ENCODE data around the gene AFAP1.

Gene AFAP1

DNA sequence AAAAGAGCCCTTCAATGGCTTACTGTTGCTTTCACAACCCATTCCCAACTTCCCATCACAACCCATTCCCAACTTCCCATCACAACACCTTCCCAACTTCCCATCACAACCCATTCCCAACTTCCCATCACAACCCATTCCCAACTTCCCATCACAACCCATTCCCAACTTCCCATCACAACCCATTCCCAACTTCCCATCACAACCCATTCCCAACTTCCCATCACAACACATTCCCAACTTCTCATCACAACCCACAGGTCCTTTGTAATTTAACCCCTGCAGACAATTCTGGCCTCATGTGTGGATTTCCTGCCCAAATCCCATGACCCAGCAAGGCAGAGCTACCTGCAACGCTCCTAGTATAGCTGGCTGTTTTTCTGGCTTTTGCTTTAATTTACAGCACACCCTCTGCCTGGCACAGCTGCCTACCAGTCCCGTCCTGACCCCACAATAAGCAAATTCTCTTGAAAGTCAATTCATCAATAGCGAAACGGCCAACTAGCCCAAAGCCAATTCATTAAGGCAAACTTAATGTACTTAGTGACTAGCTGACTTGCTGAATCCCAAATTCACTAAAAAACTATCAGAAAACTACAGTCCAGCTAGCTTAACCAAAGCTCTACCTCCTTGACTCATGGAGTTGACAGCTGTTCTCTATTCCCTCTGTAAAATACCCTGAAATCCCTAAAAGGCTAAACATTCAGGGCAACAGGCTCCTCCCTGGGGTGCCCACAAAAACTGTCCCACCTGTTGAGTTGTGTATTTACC, 75.6 kb downstream of the AFAP1 start:
- no peak for DNase-seq (ENCODE audit: low read depth)

DNA sequence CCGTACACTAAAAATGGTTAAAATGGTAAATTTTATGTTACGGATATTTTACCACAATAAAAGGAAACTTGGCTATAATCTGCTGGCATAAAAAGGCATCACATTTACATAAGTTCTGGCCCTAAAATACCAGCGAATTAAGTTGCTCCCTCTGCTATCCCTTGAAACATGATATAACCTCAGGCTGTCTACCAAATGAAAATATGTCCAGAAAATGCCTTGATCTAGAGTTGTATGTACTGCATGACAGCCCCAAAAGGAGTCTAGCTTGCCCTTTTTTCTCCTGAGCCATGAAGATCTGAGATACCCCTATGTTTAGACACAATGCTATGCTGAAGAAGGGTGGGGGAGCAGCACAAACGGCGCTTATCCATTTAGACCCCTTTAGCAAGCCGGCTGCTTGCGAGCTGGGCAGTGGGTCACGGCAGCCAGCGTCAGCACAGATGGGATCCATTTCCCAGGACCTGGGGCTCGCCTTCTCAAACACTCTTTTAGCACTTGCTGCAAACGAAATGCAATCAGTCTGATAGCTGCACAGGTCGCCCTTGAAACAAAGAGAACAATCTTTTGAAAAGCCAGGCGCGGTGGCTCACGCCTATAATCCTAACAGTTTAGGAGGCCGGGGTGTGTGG, 77.0 kb downstream of the AFAP1 start:
- no peak for DNase-seq (ENCODE audit: low read depth)

DNA sequence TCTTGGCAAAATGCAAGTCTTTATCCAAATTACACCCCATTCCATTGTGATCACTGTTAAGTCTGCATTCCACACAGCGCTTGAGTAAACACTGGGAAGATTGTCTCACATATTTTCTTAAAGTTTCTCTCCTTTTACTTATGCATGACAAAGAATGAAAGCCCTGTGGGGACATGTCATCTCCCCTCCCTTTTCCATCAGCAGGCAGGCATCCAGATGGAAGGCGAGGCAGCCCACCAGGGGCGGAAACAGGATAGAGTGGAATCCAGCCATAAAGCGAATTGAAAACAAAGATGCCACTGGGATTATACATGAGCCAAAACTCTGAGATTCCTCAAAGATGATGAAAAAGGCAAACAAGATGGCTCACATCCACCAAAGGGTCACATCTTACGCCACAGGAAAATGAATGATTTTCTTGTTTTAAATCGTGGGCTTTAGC, 78.2 kb downstream of the AFAP1 start:
- no peak for DNase-seq (ENCODE audit: low read depth)

DNA sequence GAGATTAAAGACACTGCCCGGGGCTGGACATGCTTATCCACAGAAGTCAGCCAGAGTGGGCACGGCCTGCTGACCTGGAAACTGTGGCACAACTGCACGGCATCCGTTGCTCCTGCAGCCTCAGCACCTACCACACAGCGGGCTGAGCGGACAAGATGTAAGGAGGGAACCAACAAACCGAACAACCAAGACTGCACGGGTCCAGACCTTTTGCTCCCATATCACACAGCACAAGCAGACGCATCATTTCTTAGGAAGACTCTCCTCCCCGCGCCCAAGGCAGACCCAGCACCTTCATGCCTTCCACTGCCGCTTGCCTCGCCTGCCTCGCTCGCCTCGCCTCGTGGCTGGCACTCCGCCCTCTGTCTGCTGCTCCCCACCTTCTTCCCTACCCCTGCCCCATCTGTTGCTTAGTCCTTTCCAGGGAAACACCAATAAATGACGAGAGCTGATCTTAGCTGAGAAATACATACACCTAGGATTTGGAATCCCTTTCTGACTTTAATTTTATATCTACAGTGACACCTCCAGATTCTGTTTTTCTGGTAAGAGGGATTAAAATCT, 79.0 kb downstream of the AFAP1 start:
- DNase-seq (ENCODE audit: low read depth): no peak

DNA sequence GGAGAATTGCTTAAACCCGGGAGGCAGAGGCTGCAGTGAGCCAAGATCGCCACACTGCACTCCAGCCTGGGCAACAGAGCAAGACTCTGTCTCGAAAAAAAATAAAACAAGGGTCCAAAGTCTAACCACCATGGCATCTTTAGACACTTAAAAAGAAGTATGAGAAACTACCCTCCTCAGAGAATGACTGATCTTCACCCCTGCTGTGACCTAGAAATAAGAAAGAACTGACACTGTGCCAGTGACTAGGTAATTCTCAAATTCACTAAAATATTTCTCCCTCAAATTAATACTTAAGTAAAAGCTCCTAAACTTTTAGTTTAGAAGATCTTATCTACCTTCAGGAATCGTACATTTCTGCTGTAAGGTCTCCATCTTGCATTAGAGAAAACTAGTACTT, 80.3 kb downstream of the AFAP1 start:
- DNase-seq (ENCODE audit: low read depth): no peak

DNA sequence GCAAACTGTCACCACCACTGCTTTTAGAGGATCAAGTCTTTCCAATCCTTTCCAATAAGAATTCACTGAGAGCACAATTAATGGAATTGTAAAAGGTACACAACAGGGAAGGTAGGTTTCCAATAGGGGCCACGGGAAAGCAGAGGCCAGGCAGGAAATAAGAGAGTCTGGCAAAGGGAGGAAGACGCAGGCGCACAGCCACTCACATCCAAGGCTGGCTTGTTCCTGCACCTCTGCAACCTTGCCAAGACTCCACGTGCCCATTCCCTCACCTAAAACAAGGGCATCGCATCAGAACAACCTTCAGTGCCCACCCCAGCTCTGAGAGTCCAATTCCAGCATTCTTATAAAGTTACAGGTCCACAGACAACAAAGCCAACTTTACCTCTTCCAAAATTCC, 81.2 kb downstream of the AFAP1 start:
- no peak for DNase-seq (ENCODE audit: low read depth)

DNA sequence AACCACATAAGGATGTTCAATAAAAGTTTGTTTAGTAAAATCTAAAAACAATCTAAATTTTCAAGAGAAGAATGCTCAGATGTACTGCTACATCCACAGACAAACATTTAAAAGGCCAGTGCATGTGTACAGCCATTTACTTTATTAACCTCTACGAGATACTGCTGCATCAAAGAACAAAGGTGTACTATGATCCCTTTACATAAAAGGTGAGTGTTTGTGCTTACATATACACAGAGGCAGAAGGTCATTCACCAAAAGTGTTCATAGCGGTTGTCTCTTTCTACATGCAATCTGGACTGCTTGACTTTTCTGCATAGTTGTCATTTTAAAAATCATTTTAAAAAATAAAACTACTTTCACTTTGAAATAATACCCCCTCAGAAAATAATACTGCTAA, 81.7 kb downstream of the AFAP1 start:
- no peak for DNase-seq (ENCODE audit: low read depth)

DNA sequence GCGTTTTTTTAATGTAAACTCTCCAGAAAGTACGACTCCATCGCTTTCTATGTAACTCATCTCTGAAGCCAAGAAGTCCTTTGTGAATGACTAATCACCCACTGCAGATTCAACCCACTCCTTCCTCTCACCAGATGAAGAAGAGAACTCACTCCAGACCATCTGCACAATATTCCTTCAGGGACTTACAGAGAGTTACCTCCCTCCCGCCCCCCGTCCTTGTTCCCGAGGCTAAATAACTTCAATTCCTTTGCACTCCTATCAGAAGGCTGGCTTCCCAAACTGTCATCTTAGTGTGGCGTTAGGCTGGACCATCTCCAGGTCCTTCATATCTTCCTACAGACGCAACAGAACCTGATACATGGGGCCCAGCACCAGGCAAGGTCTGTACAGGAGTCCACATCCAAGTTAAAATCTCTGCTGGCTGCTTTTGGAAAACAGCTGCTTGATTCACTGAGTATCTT, 82.4 kb downstream of the AFAP1 start:
- DNase-seq (ENCODE audit: low read depth): no peak

DNA sequence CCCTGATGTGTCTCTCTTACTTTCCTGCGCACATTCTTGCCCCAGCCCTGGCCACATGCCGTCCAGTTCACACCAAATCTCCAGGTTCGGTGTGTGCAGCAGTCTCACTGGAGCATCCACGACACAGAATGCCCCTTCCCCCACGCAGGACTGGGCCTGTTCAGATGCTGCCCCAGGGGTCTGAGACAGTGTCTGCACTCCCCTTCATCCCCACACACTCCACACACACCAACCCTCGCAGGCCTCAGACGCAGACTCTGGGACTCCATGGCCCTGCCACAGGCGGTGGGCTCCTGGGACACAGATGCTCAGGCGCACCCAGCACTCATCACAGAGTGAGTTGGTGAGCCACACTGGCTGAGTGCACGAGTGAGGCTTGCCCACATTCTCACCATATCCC, 83.9 kb downstream of the AFAP1 start:
- no peak for DNase-seq (ENCODE audit: low read depth)

DNA sequence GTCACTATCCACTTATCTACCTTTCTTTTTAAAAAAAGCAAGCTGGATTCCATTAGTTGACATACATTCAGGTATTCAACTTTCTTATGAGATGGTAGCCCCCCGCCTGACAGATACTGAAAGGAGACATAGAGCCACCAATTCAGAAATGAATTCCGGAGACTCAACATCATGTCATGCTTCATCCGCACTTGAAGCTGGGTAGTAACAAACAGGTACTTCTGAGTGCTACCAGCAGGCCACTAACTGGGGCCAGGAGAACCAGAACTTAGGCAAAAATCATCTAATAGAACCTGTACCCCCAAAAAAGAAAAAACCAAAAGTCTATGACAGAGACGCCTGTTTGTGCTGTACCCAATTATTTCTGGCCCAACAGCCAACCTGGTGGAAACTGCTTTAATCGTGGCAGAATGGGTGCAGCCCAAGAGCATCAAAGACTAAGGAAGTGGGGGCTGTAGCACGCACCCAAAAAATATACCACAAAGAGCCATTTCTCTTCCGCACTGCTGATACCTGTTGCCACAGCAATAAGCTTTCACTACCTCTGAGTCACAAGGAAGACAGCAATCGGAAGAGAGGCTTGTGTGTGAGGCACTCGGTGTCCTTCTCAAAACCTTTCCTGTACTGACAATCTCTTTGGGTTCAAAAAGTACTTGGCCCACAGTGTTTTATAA, 84.8 kb downstream of the AFAP1 start:
- peak; percentile 61 for DNase-seq (ENCODE audit: low read depth)

DNA sequence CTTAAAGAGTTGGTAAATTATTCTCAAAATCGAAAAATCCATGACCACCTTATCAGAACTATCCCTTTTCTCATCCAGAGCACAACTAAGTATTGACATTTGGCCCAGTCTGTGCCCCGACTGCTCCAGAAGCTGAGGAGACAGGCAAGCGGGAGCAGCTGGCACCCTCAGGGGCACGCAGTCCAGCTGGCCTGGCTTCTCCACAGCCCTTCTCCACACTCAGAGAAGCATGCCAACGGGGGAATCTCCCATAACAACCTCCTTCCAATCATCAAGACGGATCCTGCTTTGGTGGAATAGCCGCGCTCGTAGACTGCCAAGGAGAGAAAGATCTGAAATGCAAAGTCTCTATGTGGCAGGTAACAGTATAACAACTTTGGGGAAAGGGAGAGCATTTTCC, 85.4 kb downstream of the AFAP1 start:
- no peak for DNase-seq (ENCODE audit: low read depth)

DNA sequence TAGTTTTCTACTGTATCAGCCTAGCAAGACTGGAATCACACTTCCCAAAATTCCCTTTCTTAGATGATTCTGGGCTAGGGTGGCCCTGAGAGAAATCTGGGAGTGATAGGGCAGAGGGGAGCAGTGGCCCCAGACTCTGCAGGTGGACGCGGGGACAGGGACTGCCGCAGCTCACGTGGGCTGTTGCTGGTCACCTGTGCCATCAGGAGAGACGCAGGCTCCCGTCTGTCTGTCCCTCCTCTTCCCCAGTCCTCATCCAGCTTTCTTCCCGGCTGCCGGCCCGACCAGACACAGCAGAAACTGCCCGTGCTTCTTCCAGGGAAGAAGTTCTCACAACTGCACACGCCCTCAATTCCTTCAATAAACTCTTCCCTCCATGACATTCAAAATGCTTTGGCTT, 86.4 kb downstream of the AFAP1 start:
- no peak for DNase-seq (ENCODE audit: low read depth)

DNA sequence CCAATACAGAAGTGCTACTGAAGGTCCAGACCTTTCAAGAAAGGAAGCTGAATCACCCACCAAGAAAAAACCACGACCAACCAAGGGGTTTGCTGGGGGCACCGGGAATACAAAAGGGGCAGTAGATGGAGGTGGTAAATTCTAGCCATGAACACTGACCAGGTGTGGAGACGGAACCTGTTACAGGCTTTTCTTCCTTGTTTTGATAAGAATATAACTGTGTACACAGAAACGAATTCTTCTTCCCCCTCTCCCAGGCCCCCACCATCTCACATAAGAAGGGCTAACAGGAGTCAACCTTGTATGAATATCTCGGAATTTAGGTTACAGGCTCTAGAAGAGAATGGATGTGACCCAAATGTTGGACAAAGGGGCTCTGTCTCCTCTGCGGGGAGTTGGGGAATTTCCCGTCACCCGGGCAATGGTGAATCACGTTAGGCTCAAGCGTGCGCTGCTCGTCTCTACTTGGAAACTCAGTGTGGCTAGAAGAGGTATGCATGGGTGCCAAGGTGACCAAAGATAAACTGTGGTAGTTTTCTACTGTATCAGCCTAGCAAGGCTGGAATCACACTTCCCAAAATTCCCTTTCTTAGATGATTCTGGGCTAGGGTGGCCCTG, 87.0 kb downstream of the AFAP1 start:
- DNase-seq (ENCODE audit: low read depth): no peak

DNA sequence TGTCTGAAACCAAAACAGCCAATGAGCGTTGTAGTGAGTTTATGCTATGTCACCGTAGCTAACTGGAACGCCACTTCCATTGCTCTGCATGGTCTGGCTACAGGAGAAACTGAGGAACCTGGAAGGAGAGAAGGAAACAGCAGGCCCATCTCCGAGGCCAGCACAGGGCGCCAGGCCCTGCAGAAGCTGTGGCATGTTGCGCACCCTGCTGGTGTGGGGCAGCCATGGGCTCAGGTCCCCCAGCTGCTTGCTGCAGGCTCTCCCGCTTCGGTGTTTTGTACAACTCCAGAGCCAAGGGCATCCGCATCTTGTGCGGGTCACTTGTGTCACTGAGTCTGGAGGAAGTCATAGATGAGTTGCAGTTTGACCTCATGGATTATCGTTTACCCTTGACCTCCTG, 89.2 kb downstream of the AFAP1 start:
- no peak for DNase-seq (ENCODE audit: low read depth)

DNA sequence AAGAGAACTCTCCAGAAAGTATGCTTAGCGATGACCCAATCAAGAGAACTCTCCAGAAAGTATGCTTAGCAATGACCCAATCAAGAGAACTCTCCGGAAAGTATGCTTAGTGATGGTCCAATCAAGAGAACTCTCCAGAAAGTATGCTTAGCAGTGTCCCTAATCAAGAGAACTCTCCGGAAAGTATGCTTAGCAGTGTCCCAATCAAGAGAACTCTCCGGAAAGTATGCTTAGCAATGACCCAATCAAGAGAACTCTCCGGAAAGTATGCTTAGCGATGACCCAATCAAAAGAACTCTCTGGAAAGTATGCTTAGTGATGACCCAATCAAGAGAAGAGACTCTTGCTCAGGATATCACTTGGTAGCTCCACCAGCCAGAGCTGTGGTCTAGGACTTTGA, 92.5 kb downstream of the AFAP1 start:
- DNase-seq (ENCODE audit: low read depth): no peak

DNA sequence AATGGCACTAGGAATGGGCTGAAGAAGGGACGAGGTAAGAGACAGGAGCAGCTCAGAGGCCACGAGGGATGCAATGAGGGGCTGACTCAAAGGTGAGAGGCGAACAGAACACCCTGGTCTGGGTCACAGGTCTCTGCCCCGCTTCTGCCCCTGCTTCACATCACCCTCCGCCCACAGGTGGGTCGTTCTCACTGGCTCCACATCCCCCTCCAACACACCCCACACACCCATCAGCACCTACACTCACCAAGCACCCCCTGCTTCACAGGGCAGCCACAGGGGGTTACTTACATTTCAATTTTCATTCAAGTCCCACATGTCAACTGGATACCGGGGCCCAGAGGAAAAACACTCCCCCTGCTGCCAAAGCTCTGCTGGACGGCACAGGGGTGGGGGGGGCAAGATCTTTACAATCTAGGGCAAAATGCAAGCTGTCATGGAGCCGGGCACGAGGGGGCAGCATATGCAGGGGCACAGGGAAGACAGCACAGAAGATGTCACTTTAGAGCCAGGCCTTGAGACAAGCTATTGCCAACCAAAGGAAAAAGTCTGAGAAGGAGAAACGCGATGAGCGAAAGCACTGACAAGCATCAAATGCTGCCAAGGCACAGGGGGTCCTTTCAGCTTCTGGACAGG, 94.0 kb downstream of the AFAP1 start:
- DNase-seq (ENCODE audit: low read depth): no peak

DNA sequence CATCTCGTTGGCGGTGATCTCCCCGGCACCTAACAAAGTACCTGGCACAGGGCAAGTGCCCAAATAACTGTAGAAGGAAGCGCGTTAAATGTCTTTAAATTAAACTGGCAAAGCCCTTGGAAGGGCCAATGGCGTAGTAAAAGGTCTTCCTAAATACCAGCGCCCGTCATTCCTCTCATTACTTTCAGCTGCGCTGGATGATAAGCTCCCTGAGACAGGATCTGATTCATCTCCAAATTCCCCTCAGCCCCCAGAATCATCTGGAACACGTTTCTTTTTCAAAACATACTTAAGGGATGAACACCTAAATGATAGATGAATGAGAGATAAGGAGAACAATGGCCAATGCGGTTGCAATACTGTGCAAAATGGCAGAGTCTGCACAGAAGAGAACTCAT, 95.1 kb downstream of the AFAP1 start:
- no peak for DNase-seq (ENCODE audit: low read depth)

DNA sequence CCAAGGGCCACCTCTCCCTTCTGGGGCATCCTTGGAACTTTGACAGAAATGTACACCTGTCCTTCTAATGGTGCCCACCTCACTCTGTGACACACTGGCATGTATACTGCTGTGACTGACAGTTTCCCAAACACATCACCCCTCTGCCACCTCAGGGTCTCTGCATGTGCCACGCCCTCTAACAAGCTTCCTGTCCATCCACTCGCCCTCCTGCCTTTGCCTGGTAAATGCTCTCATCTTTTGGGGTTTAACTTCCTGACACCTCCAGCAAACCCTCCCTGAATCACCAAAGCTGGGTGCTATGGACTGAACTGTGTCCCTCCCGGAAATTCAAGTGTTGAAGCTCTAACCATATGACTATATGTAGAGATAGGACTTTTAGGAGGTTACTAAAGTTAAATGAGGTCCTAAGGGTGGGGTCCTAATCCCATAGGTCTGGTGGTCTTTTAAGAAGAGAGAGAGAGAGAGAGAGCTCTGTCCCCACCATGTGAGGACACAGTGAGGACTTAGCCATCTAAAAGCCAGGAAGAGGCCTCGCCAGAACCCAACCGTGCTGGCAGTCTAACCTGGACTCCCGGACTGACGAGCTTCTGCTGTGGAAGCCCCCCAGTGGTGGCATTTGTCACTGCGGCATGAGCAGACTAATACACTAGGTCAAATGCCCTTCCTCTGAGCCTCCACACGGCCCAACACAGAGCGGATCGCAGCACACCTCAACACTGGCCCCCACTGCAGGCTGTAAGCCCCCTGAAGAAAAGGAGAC, 95.6 kb downstream of the AFAP1 start:
- peak; percentile 56 for DNase-seq (ENCODE audit: low read depth)

DNA sequence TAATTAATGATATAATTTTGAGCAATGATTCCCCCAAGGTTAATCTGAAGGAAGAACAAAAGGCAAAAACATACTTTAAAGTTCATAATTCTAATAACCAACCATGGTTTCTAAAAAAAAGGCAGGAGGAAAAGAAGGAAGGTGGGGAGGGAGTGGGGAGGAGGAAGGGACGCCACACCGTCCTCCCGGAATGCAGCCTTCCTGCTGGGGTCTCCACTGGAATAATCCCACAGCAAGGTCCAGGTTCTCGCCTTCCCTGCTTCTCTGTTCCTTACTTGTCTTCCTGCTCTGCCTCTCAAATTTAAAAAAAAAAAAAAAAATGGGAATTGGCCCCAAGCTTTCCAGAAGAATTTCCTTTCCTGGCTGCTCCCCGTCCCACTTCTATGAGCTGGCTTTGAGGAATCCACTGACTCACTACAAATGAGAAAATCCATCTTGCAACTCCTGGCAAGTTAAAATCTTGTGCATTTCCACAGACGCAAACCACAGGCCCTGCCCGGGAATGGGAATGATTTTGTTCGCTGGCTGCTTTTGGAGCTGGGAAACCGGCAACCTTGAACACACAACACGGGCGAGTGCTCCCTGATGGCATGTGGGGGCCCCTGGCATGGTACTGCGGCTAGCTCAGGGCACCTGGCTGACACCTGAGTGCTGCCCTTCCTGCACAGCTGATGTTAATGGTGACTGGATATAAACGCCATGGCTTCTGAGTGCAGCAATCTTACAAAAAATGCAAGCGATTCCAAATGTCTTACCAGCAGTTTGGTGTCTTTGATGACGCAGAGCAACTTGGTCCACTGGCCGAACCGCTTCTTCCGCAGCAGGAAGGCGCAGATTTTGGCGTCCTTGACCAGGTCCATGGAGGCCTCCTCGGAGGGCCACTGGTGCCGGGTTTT, 97.0 kb downstream of the AFAP1 start:
- DNase-seq (ENCODE audit: low read depth): no peak

DNA sequence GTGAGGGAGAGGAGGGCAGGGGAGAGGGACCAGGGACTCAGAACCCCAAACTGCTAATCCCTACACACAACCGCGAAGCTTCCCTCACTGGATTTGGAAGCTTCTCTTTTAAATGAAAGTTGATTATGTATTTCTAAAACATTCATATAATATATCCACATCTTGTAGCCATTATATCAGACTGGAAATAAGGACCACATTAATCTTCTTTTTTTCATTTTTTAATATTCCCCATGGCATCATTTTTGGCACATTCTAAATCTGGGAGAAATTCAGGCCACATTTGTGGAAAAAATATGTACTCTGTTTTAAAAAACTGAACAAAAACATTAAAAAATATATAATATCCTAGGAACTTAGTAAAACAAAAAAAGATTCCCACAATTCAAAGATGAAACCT, 97.8 kb downstream of the AFAP1 start:
- no peak for DNase-seq (ENCODE audit: low read depth)

Data from stimulated activated CD4-positive, alpha-beta T cell treated with anti-CD3 and anti-CD28 coated beads, Interleukin-2, amount 100 ng/mL, for 4 hours (primary cell).